ENCODE measurements around the gene ZNF425. TPM values are rescaled to one million over a fixed set of nuclear protein-coding genes. Genes with fewer than 3 reads are reported as not detected.

The ZNF425 gene
- total and polyA plus RNA-seq, 4 donors: 0.25 to 0.98 (median 0.58) TPM

GRCh38 chr7:149153346-149153745 is 27.2 kb upstream of the ZNF425 start:
- H3K4me1 ChIP-seq (ENCODE audit: control insufficient read depth in 4 of 4, insufficient read depth in 4 of 4, low read length in 3 of 4): peaks cover 0 to 4% (median 2%) of the 10 kb centered on the region in 4 donors
- no peaks in the 10 kb centered on the region for H3K9me3 ChIP-seq (ENCODE audit: control insufficient read depth in 4 of 4, low read length in 3 of 4)
- 91% methylated on average over 2 of the region's 2 CpGs for WGBS
- peaks cover 5 to 11% (median 8%) of the 10 kb centered on the region in 4 donors for H3K36me3 ChIP-seq (ENCODE audit: control insufficient read depth in 4 of 4, insufficient read depth in 3 of 4, low read depth in 1 of 4, low read length in 3 of 4)
- H3K27ac ChIP-seq (ENCODE audit: low read depth in 1 of 2, low read length in 2 of 2): no peak overlapping the region
- no peaks in the 10 kb centered on the region for H3K27me3 ChIP-seq (ENCODE audit: control insufficient read depth in 4 of 4, insufficient read depth in 4 of 4, low read length in 3 of 4)
- no peak overlapping the region for H3K9ac ChIP-seq (ENCODE audit: low read depth in 1 of 2, low read length in 2 of 2)
- DNase-seq (ENCODE audit: low spot score): no peak
- TF ChIP-seq, protein P1, sequence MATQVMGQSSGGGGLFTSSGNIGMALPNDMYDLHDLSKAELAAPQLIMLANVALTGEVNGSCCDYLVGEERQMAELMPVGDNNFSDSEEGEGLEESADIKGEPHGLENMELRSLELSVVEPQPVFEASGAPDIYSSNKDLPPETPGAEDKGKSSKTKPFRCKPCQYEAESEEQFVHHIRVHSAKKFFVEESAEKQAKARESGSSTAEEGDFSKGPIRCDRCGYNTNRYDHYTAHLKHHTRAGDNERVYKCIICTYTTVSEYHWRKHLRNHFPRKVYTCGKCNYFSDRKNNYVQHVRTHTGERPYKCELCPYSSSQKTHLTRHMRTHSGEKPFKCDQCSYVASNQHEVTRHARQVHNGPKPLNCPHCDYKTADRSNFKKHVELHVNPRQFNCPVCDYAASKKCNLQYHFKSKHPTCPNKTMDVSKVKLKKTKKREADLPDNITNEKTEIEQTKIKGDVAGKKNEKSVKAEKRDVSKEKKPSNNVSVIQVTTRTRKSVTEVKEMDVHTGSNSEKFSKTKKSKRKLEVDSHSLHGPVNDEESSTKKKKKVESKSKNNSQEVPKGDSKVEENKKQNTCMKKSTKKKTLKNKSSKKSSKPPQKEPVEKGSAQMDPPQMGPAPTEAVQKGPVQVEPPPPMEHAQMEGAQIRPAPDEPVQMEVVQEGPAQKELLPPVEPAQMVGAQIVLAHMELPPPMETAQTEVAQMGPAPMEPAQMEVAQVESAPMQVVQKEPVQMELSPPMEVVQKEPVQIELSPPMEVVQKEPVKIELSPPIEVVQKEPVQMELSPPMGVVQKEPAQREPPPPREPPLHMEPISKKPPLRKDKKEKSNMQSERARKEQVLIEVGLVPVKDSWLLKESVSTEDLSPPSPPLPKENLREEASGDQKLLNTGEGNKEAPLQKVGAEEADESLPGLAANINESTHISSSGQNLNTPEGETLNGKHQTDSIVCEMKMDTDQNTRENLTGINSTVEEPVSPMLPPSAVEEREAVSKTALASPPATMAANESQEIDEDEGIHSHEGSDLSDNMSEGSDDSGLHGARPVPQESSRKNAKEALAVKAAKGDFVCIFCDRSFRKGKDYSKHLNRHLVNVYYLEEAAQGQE (IDR thresholded peaks at IDR 0.05): no peak
- TF ChIP-seq, protein P2, sequence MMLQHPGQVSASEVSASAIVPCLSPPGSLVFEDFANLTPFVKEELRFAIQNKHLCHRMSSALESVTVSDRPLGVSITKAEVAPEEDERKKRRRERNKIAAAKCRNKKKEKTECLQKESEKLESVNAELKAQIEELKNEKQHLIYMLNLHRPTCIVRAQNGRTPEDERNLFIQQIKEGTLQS (IDR thresholded peaks at IDR 0.05): no peak
- TF ChIP-seq SP1 (IDR thresholded peaks at IDR 0.05): no peak
- no peak for TF ChIP-seq HNF4G (IDR thresholded peaks at IDR 0.05)
- no peak for TF ChIP-seq YY1 (IDR thresholded peaks at IDR 0.05)
- TF ChIP-seq JUND (IDR thresholded peaks at IDR 0.05): no peak
- TF ChIP-seq EGR1 (IDR thresholded peaks at IDR 0.05; ENCODE audit: low read depth in 2 of 2): no peak
- no peak for TF ChIP-seq FOXA2 (IDR thresholded peaks at IDR 0.05)
- no peak for TF ChIP-seq HNF4A (conservative IDR thresholded peaks at IDR 0.05)
- TF ChIP-seq MAX (IDR thresholded peaks at IDR 0.05): no peak
- TF ChIP-seq FOXA1 (IDR thresholded peaks at IDR 0.05): no peak
- TF ChIP-seq RAD21 (IDR thresholded peaks at IDR 0.05): no peak
- TF ChIP-seq, protein P3, sequence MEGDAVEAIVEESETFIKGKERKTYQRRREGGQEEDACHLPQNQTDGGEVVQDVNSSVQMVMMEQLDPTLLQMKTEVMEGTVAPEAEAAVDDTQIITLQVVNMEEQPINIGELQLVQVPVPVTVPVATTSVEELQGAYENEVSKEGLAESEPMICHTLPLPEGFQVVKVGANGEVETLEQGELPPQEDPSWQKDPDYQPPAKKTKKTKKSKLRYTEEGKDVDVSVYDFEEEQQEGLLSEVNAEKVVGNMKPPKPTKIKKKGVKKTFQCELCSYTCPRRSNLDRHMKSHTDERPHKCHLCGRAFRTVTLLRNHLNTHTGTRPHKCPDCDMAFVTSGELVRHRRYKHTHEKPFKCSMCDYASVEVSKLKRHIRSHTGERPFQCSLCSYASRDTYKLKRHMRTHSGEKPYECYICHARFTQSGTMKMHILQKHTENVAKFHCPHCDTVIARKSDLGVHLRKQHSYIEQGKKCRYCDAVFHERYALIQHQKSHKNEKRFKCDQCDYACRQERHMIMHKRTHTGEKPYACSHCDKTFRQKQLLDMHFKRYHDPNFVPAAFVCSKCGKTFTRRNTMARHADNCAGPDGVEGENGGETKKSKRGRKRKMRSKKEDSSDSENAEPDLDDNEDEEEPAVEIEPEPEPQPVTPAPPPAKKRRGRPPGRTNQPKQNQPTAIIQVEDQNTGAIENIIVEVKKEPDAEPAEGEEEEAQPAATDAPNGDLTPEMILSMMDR (IDR thresholded peaks at IDR 0.05; ENCODE audit: low read depth, low read length, missing input control): no peak
- no peak for TF ChIP-seq RXRA (IDR thresholded peaks at IDR 0.05)
- no peak for TF ChIP-seq ZBTB33 (IDR thresholded peaks at IDR 0.05)
- no peak for TF ChIP-seq NR2F2 (IDR thresholded peaks at IDR 0.05)
- H3K4me3 ChIP-seq (ENCODE audit: low read depth in 1 of 3, low read length in 3 of 3): no peak overlapping the region

DNA sequence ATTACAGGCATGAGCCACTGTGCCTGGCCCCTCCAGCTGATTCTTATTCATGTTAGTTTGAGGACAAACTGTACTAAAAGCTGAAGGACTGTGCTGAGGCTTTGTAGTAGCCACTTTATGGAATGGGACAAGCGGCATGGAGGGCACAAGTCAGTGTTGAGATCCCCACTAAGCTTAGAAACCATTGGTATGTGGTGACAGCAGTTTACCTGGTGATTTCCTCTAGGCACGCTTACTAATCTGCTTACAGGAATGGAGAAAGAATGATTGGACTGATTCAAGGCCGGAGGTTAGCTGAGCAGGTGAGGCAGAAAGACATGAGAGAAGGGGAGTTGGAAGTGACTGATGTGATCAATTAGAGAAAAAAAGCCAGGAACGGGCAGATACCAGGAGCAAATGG is 24.9 kb upstream of the ZNF425 start:
- WGBS: 66% methylated on average over 4 of the region's 4 CpGs
- Histone ChIP-seq H3K9me3 (ENCODE audit: control insufficient read depth in 4 of 4, low read length in 3 of 4) (no peaks in the 10 kb centered on the region), H3K27me3 (ENCODE audit: control insufficient read depth in 4 of 4, insufficient read depth in 4 of 4, low read length in 3 of 4) (no peaks in the 10 kb centered on the region), H3K9ac (ENCODE audit: low read depth in 1 of 2, low read length in 2 of 2) (no peak overlapping the region), H3K4me3 (ENCODE audit: low read depth in 1 of 3, low read length in 3 of 3) (no peak overlapping the region), H3K27ac (ENCODE audit: low read depth in 1 of 2, low read length in 2 of 2) (no peak overlapping the region), H3K36me3 (ENCODE audit: control insufficient read depth in 4 of 4, insufficient read depth in 3 of 4, low read depth in 1 of 4, low read length in 3 of 4) (peaks cover 3 to 5% (median 5%) of the 10 kb centered on the region in 4 donors), H3K4me1 (ENCODE audit: control insufficient read depth in 4 of 4, insufficient read depth in 4 of 4, low read length in 3 of 4) (peaks cover 0 to 14% (median 8%) of the 10 kb centered on the region in 4 donors)
- TF ChIP-seq, protein P1 (IDR thresholded peaks at IDR 0.05): no peak
- TF ChIP-seq MAX (IDR thresholded peaks at IDR 0.05): no peak
- TF ChIP-seq FOXA2 (IDR thresholded peaks at IDR 0.05): no peak
- no peak for TF ChIP-seq HNF4G (IDR thresholded peaks at IDR 0.05)
- TF ChIP-seq JUND (IDR thresholded peaks at IDR 0.05): no peak
- TF ChIP-seq SP1 (IDR thresholded peaks at IDR 0.05): no peak
- no peak for DNase-seq (ENCODE audit: low spot score)
